HepG2 (cell line): Measurements from ENCODE around the gene CREB1. TPM values are rescaled to one million over a fixed set of nuclear protein-coding genes. Genes with fewer than 3 reads are reported as not detected.

ENCODE experiments used
- AHR ChIP-seq: IDR thresholded peaks from 2 replicates; pipeline ENCODE4 v1.6.1; 2018; ENCODE audit warnings: missing genetic modification reagents, missing compliant biosample characterization
- BRD4 ChIP-seq: sonication (generic); formaldehyde crosslinking; IDR thresholded peaks from 2 replicates; pipeline ENCODE4 v1.4.0; 2020; ENCODE audit warnings: missing genetic modification reagents
- KDM5B ChIP-seq: sonication (generic); formaldehyde crosslinking; IDR thresholded peaks from 2 replicates; pipeline ENCODE4 v1.4.0; 2020; ENCODE audit warnings: missing genetic modification reagents, mild to moderate bottlenecking, borderline replicate concordance
- MIXL1 ChIP-seq: IDR thresholded peaks from 2 replicates; pipeline ENCODE4 v1.6.1; 2016
- NCOA2 ChIP-seq: sonication (generic); formaldehyde crosslinking; IDR thresholded peaks from 2 replicates; pipeline ENCODE4 v1.8.0; 2022; ENCODE audit warnings: inconsistent platforms
- PHF5A ChIP-seq: IDR thresholded peaks from one replicate; pipeline ENCODE4 v1.6.1; 2018; ENCODE audit warnings: low read depth, missing genetic modification reagents; ENCODE audit not compliant: unreplicated experiment
- SP1 ChIP-seq, 2 experiments: fragments of 450-650 bp in 1 of 2; sonication (generic) in 1 of 2; formaldehyde crosslinking in 1 of 2; IDR thresholded peaks; 2 replicates each; pipeline versions ENCODE4 v1.4.0 to v1.6.1; 2016 to 2020; ENCODE audit warnings: missing genetic modification reagents in 1 of 2
- TCF12 ChIP-seq, 2 experiments: fragments of 450-650 bp in 1 of 2; sonication (generic) in 1 of 2; formaldehyde crosslinking in 1 of 2; IDR thresholded peaks; 2 replicates each; pipeline versions ENCODE4 v1.6.1 to v1.8.0; 2017 to 2022; ENCODE audit warnings: antibody characterized with exemption in 1 of 2, mild to moderate bottlenecking in 1 of 2, missing genetic modification reagents in 1 of 2, moderate library complexity in 1 of 2
- ZNF225 ChIP-seq: sonication (generic); formaldehyde crosslinking; IDR thresholded peaks from 2 replicates; pipeline ENCODE4 v1.4.0; 2020; ENCODE audit warnings: mild to moderate bottlenecking, missing genetic modification reagents
- ZNF552 ChIP-seq: sonication (generic); formaldehyde crosslinking; IDR thresholded peaks from 2 replicates; pipeline ENCODE4 v1.9.0; 2022; ENCODE audit warnings: missing genetic modification reagents, mild to moderate bottlenecking, borderline replicate concordance
- ZNF709 ChIP-seq: sonication (generic); formaldehyde crosslinking; IDR thresholded peaks from 2 replicates; pipeline ENCODE4 v1.5.0; 2020; ENCODE audit warnings: mild to moderate bottlenecking, missing genetic modification reagents
- ZNF747 ChIP-seq: sonication (generic); formaldehyde crosslinking; IDR thresholded peaks from 2 replicates; pipeline ENCODE4 v1.8.1; 2023; ENCODE audit warnings: missing genetic modification reagents, mild to moderate bottlenecking, borderline replicate concordance
- polyA plus RNA-seq, 8 experiments: library from polyadenylated mRNA; depleted of rRNA in 3 of 8; stranded (reverse) in 7 of 8; unstranded in 1 of 8; fragments of >200 nt; fragmentation: Illumina TruSeq in 4 of 8; extraction: Trizol in 4 of 8; gene quantifications; 2 replicates each; pipeline versions ENCODE4 v1.2.1 to v1.2.3, GENCODE V29; 2011 to 2016; ENCODE audit warnings: low read depth in 4 of 8, missing spikeins in 1 of 8, mixed read lengths in 1 of 8; ENCODE audit not compliant: insufficient read depth in 1 of 8
- total RNA-seq, 5 experiments: library from RNA; depleted of rRNA; stranded (reverse); fragments of >200 nt; fragmentation: Illumina TruSeq; extraction: Trizol; gene quantifications; 2 replicates each; pipeline ENCODE4 v1.2.3, GENCODE V29; 2016; ENCODE audit warnings: low read depth in 1 of 5
- TF ChIP-seq, protein P1 (sequence below): sonication (generic); formaldehyde crosslinking; IDR thresholded peaks from 2 replicates; pipeline ENCODE4 v1.4.0; 2020; ENCODE audit warnings: mild to moderate bottlenecking, missing genetic modification reagents
- TF ChIP-seq, protein P2 (sequence below): sonication (generic); formaldehyde crosslinking; IDR thresholded peaks from 2 replicates; pipeline ENCODE4 v1.4.0; 2020; ENCODE audit warnings: missing genetic modification reagents; ENCODE audit errors: not compliant biosample characterization
- TF ChIP-seq, protein P3 (sequence below): sonication (generic); formaldehyde crosslinking; IDR thresholded peaks from 2 replicates; pipeline ENCODE4 v1.4.0; 2020; ENCODE audit warnings: missing genetic modification reagents
- TF ChIP-seq, protein P4 (sequence below): IDR thresholded peaks from 2 replicates; pipeline ENCODE4 v1.6.1; 2016; ENCODE audit warnings: missing compliant biosample characterization, missing genetic modification reagents, borderline replicate concordance

CREB1 gene
- total and polyA plus RNA-seq, 2 of the 13 experiments (the other 11 are each of a cell fraction or from before 2014, with no cell fraction given) = 51.8 to 51.9 TPM

DNA sequence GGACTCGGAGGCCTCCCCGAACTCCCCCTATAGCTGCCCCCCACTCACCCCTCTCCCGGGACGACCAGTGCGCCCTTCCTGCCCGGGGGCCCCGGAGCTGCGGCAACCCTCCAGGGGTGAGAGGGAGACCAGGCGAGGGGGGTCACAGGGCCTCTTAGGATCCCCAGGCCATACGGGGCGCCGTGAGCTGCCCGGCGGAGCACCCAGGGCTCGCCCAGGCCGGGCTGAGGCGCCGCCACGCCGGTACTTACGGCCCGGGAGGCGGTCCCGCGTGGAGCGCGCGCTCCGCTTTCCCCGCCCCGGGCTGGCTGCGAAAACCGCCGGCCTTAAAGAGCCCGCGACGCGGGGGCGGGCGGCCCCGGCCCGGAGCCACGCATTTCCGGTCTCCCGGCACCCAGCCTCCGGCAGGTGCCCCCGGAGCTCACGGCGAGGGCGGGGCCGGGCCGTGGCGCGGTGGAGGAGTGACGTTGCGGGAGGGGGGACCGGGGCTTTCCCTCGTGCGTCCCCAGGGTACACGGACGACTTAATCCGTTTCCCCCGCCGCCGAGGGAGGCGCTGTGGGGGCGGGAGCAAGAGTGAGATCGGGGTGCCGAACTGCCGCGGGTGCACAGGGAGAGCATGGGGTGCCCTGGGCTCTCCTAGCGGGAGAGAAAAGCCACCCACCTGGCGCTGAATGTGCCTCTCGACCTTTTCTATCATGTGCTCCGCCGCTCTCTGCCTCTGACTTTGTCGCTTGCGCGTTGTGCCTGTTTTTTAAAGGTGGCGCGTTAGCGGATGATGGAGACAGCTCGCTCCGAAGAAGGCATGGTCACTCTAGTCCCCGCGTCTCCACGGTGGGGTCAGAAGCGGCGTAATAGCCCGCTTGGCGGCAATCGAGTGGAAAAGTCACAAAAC is 95.5 kb downstream of the CREB1 start, which contains the start of gene METTL21A (continued):
- TF ChIP-seq, protein P1, sequence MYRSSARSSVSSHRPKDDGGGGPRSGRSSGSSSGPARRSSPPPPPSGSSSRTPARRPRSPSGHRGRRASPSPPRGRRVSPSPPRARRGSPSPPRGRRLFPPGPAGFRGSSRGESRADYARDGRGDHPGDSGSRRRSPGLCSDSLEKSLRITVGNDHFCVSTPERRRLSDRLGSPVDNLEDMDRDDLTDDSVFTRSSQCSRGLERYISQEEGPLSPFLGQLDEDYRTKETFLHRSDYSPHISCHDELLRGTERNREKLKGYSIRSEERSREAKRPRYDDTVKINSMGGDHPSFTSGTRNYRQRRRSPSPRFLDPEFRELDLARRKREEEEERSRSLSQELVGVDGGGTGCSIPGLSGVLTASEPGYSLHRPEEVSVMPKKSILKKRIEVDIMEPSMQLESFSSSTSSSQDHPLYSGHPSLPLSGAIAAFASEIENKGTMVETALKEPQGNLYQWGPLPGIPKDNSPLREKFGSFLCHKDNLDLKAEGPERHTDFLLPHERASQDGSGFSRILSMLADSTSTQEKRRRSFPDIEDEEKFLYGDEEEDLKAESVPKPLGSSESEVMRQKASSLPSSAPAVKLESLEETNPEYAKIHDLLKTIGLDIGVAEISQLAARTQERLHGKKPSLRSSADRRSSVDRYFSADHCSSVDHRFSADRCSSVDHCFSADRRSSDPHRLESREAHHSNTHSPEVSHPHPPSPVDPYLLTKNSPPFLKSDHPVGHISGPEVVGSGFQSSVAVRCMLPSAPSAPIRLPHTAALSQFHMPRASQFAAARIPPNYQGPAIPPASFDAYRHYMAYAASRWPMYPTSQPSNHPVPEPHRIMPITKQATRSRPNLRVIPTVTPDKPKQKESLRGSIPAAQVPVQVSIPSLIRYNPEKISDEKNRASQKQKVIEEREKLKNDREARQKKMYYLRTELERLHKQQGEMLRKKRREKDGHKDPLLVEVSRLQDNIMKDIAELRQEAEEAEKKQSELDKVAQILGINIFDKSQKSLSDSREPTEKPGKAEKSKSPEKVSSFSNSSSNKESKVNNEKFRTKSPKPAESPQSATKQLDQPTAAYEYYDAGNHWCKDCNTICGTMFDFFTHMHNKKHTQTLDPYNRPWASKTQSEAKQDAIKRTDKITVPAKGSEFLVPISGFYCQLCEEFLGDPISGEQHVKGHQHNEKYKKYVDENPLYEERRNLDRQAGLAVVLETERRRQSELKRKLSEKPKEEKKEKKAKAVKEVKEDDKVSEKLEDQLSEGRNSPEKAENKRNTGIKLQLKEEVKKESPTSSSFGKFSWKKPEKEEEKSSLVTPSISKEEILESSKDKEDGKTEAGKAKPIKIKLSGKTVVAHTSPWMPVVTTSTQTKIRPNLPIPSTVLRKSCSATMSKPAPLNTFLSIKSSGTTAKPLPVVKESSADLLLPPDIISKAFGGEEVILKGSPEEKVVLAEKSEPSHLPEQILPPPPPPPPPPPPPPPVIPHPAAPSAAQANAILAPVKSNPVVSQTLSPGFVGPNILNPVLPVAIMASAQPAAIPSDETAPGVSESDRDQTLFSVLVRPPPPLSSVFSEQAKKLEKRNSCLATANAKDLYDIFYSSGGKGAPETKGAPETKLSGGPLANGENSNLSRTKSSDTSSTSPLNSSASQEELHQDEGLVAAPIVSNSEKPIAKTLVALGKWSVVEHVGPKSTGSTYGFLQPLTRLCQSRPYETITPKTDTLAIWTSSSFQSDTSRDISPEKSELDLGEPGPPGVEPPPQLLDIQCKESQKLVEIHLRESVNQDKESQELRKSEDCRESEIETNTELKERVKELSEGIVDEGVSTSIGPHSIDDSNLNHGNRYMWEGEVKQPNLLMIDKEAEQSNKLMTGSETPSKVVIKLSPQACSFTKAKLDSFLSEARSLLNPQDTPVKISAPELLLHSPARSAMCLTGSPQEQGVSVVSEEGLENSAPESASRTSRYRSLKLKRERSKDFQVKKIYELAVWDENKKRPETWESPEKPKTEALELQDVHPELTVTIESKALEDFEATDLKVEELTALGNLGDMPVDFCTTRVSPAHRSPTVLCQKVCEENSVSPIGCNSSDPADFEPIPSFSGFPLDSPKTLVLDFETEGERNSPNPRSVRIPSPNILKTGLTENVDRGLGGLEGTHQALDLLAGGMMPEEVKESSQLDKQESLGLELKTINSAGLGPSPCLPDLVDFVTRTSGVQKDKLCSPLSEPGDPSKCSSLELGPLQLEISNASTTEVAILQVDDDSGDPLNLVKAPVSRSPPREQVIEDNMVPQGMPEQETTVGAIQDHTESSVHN = no peak; the same call in 1 of the 2 replicates
- TF ChIP-seq SP1 (IDR thresholded peaks at IDR 0.05) = no peak
- TF ChIP-seq SP1 (CRISPR knock-in tag; IDR thresholded peaks at IDR 0.05) = peak; percentile 82; the same call in 1 of the 2 replicates
- TF ChIP-seq ZNF225 (CRISPR knock-in tag) = no peak
- peak; percentile 5; the same call in 1 of the 2 replicates for TF ChIP-seq ZNF552 (CRISPR knock-in tag)
- TF ChIP-seq, protein P2, sequence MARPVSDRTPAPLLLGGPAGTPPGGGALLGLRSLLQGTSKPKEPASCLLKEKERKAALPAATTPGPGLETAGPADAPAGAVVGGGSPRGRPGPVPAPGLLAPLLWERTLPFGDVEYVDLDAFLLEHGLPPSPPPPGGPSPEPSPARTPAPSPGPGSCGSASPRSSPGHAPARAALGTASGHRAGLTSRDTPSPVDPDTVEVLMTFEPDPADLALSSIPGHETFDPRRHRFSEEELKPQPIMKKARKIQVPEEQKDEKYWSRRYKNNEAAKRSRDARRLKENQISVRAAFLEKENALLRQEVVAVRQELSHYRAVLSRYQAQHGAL (CRISPR knock-in tag) = peak; percentile 69
- TF ChIP-seq TCF12 (IDR thresholded peaks at IDR 0.05) = no peak
- TF ChIP-seq TCF12 (CRISPR knock-in tag; IDR thresholded peaks at IDR 0.05) = no peak; the same call in 1 of the 2 replicates
- peak; percentile 93 for TF ChIP-seq ZNF709 (CRISPR knock-in tag)
- TF ChIP-seq, protein P3, sequence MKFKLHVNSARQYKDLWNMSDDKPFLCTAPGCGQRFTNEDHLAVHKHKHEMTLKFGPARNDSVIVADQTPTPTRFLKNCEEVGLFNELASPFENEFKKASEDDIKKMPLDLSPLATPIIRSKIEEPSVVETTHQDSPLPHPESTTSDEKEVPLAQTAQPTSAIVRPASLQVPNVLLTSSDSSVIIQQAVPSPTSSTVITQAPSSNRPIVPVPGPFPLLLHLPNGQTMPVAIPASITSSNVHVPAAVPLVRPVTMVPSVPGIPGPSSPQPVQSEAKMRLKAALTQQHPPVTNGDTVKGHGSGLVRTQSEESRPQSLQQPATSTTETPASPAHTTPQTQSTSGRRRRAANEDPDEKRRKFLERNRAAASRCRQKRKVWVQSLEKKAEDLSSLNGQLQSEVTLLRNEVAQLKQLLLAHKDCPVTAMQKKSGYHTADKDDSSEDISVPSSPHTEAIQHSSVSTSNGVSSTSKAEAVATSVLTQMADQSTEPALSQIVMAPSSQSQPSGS (CRISPR knock-in tag) = peak; percentile 92
- peak; percentile 36; the same call in 1 of the 2 replicates for TF ChIP-seq AHR
- peak; percentile 60 for TF ChIP-seq NCOA2 (CRISPR knock-in tag)
- TF ChIP-seq PHF5A = peak; percentile 80
- TF ChIP-seq KDM5B (CRISPR knock-in tag) = peak; percentile 71
- TF ChIP-seq MIXL1 (CRISPR knock-in tag) = peak; percentile 83
- peak; percentile 72 for TF ChIP-seq BRD4
- TF ChIP-seq ZNF747 (CRISPR knock-in tag) = peak; percentile 73; the same call in 1 of the 2 replicates
- TF ChIP-seq, protein P4, sequence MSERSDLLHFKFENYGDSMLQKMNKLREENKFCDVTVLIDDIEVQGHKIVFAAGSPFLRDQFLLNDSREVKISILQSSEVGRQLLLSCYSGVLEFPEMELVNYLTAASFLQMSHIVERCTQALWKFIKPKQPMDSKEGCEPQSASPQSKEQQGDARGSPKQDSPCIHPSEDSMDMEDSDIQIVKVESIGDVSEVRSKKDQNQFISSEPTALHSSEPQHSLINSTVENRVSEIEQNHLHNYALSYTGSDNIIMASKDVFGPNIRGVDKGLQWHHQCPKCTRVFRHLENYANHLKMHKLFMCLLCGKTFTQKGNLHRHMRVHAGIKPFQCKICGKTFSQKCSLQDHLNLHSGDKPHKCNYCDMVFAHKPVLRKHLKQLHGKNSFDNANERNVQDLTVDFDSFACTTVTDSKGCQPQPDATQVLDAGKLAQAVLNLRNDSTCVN = no peak
